ENCODE data around the gene MBOAT1.

GRCh38 chr6:20112841-20113240 is 99.4 kb downstream of the MBOAT1 start:
- TF ChIP-seq CTCF (IDR thresholded peaks at IDR 0.05 in 4 of 5, conservative IDR thresholded peaks at IDR 0.05 in 1 of 5): no peak
- TF ChIP-seq POLR2A (IDR thresholded peaks at IDR 0.05): no peak

Measured in gastrocnemius medialis (tissue), 4 donors.